SK-N-MC (cell line): Measurements from ENCODE around the gene ACOT8.

Experiments used
- DNase-seq: peaks from one replicate; pipeline ENCODE4 v3.0.0-alpha.2; 2011; ENCODE audit warnings: low read depth, low spot score
- H3K27ac ChIP-seq: fragments of 200-600 bp; sonication (generic); 2 replicates; pipeline ENCODE4 v1.5.1; 2016; ENCODE audit warnings: mixed run types
- H3K36me3 ChIP-seq: fragments of 200-600 bp; sonication (generic); 2 replicates; pipeline ENCODE4 v1.6.1; 2017; ENCODE audit warnings: antibody characterized with exemption, low read length, mixed read lengths; ENCODE audit not compliant: insufficient read depth
- H3K4me3 ChIP-seq: fragments of 200-600 bp; sonication (generic); 2 replicates; pipeline ENCODE4 v1.5.1; 2016
- H3K9ac ChIP-seq: fragments of 200-600 bp; sonication (generic); 2 replicates; pipeline ENCODE4 v1.8.0; 2017; ENCODE audit warnings: mixed run types, mixed read lengths; ENCODE audit not compliant: insufficient read length
- H3K9me3 ChIP-seq: fragments of 200-600 bp; sonication (generic); 2 replicates; pipeline ENCODE4 v1.6.1; 2017; ENCODE audit warnings: low read depth, mild to moderate bottlenecking, antibody characterized with exemption, low read length, moderate library complexity, mixed read lengths
- EZH2 ChIP-seq: fragments of 200-600 bp; sonication (generic); IDR thresholded peaks from one replicate; pipeline ENCODE4 v1.6.1; 2017; ENCODE audit warnings: antibody characterized with exemption
- FOXP2 ChIP-seq: optimal IDR thresholded peaks from 2 replicates; pipeline ENCODE3; 2011; ENCODE audit warnings: mild to moderate bottlenecking, moderate library complexity; ENCODE audit not compliant: insufficient read depth; ENCODE audit errors: extremely low read length, control extremely low read depth
- POLR2AphosphoS5 ChIP-seq: IDR thresholded peaks from 2 replicates; pipeline ENCODE4 v1.6.1; 2012; ENCODE audit warnings: mild to moderate bottlenecking, low read depth, low read length, borderline replicate concordance

The ACOT8 gene

GRCh38 chr20:45897289-45897688 is 40.1 kb upstream of the ACOT8 start:
- TF ChIP-seq POLR2AphosphoS5 (no peak), EZH2 (no peak), FOXP2 (no peak)
- H3K36me3 ChIP-seq, result peaks cover 21% of the 10 kb centered on the region; the same call in 1 of the 2 replicates
- H3K9me3 ChIP-seq, result no peaks in the 10 kb centered on the region
- no peak overlapping the region for H3K27ac ChIP-seq
- no peak overlapping the region for H3K4me3 ChIP-seq
- no peak overlapping the region for H3K9ac ChIP-seq
- DNase-seq, result no peak

- no peak for TF ChIP-seq POLR2AphosphoS5
- no peak for TF ChIP-seq EZH2
- no peak for TF ChIP-seq FOXP2
- peaks cover 16% of the 10 kb centered on the region; the same call in 1 of the 2 replicates for H3K36me3 ChIP-seq
- no peak overlapping the region for H3K27ac ChIP-seq
- H3K4me3 ChIP-seq, result no peak overlapping the region
- H3K9me3 ChIP-seq, result no peaks in the 10 kb centered on the region
- no peak overlapping the region for H3K9ac ChIP-seq
- DNase-seq, result no peak
Observed at GRCh38 chr20:45896641-45897161, 39.5 kb upstream of the ACOT8 start.

- H3K9me3 ChIP-seq, result no peaks in the 10 kb centered on the region
- H3K36me3 ChIP-seq, result peaks cover 10% of the 10 kb centered on the region; the same call in 1 of the 2 replicates
- TF ChIP-seq FOXP2, result no peak
- TF ChIP-seq POLR2AphosphoS5, result no peak
- no peak for TF ChIP-seq EZH2
- no peak overlapping the region for H3K27ac ChIP-seq
- DNase-seq, result no peak
- no peak overlapping the region for H3K4me3 ChIP-seq
- no peak overlapping the region for H3K9ac ChIP-seq
Observed at GRCh38 chr20:45894797-45895196, 37.6 kb upstream of the ACOT8 start.

- no peak overlapping the region for H3K4me3 ChIP-seq
- peaks cover 10% of the 10 kb centered on the region; the same call in 1 of the 2 replicates for H3K36me3 ChIP-seq
- H3K9me3 ChIP-seq, result no peaks in the 10 kb centered on the region
- DNase-seq, result no peak
- TF ChIP-seq EZH2 (no peak), POLR2AphosphoS5 (no peak), FOXP2 (no peak)
- H3K27ac ChIP-seq, result no peak overlapping the region
- no peak overlapping the region for H3K9ac ChIP-seq
Observed at GRCh38 chr20:45893831-45894230, 36.6 kb upstream of the ACOT8 start.

GRCh38 chr20:45892828-45893500 is 35.8 kb upstream of the ACOT8 start:
- Histone ChIP-seq H3K9ac (no peak overlapping the region), H3K36me3 (peaks cover 10% of the 10 kb centered on the region; the same call in 1 of the 2 replicates), H3K9me3 (no peaks in the 10 kb centered on the region), H3K4me3 (no peak overlapping the region), H3K27ac (no peak overlapping the region)
- no peak for DNase-seq
- TF ChIP-seq EZH2 (no peak), POLR2AphosphoS5 (no peak; the same call in 1 of the 2 replicates), FOXP2 (no peak)

- H3K9me3 ChIP-seq, result no peaks in the 10 kb centered on the region
- DNase-seq, result no peak
- H3K36me3 ChIP-seq, result peaks cover 2% of the 10 kb centered on the region; the same call in 1 of the 2 replicates
- no peak for TF ChIP-seq POLR2AphosphoS5
- no peak for TF ChIP-seq EZH2
- TF ChIP-seq FOXP2, result no peak
- H3K27ac ChIP-seq, result no peak overlapping the region
- peak overlapping the region; percentile 93 for H3K9ac ChIP-seq
- H3K4me3 ChIP-seq, result peak overlapping the region; percentile 99
Observed at GRCh38 chr20:45892049-45892825, 35.0 kb upstream of the ACOT8 start.

GRCh38 chr20:45890985-45891983 is 34.1 kb upstream of the ACOT8 start, which contains the start of the genes CTSA and NEURL2:
CTSA (plus strand) TSS chr20:45891335; CDS start chr20:45891569, 234 bp downstream.
NEURL2 (minus strand) TSS chr20:45891208; CDS start chr20:45890991, 217 bp downstream.
- no peaks in the 10 kb centered on the region for H3K9me3 ChIP-seq

More at GRCh38 chr20:45890985-45891983, 34.1 kb upstream of the ACOT8 start, which contains the start of the genes CTSA and NEURL2:
- peak within 1 kb of the TSS; percentile 99 for H3K4me3 ChIP-seq
- no peak for DNase-seq
- H3K9ac ChIP-seq, result peak within 1 kb of the TSS; percentile 93
- no peak for TF ChIP-seq FOXP2
- no peak for TF ChIP-seq EZH2
- peak; percentile 80; the same call in 1 of the 2 replicates for TF ChIP-seq POLR2AphosphoS5
- no peak within 1 kb of the TSS for H3K27ac ChIP-seq
- no peaks in the 10 kb centered on the region for H3K36me3 ChIP-seq
